Fibroblast of pulmonary artery (primary cell): ENCODE data around the gene LYZ.

Source experiments
- DNase-seq: peaks from one replicate; pipeline ENCODE4 v3.0.0-alpha.2; 2010; ENCODE audit warnings: low read depth
- H3K4me3 ChIP-seq: replicated peaks from 2 replicates; pipeline ENCODE4 v1.5.1; 2011; ENCODE audit warnings: low read depth, mild to moderate bottlenecking, control low read depth, low read length, moderate library complexity
- TF ChIP-seq, protein P1 (sequence below): IDR thresholded peaks from 2 replicates; pipeline ENCODE4 v1.5.1; 2011; ENCODE audit warnings: mild to moderate bottlenecking, control low read depth, low read length, inconsistent platforms; ENCODE audit errors: missing control alignments

LYZ gene

GRCh38 chr12:69339999-69340398 lies 8.2 kb upstream of the LYZ start:
- TF ChIP-seq, protein P1, sequence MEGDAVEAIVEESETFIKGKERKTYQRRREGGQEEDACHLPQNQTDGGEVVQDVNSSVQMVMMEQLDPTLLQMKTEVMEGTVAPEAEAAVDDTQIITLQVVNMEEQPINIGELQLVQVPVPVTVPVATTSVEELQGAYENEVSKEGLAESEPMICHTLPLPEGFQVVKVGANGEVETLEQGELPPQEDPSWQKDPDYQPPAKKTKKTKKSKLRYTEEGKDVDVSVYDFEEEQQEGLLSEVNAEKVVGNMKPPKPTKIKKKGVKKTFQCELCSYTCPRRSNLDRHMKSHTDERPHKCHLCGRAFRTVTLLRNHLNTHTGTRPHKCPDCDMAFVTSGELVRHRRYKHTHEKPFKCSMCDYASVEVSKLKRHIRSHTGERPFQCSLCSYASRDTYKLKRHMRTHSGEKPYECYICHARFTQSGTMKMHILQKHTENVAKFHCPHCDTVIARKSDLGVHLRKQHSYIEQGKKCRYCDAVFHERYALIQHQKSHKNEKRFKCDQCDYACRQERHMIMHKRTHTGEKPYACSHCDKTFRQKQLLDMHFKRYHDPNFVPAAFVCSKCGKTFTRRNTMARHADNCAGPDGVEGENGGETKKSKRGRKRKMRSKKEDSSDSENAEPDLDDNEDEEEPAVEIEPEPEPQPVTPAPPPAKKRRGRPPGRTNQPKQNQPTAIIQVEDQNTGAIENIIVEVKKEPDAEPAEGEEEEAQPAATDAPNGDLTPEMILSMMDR = no peak
- DNase-seq = no peak

DNA sequence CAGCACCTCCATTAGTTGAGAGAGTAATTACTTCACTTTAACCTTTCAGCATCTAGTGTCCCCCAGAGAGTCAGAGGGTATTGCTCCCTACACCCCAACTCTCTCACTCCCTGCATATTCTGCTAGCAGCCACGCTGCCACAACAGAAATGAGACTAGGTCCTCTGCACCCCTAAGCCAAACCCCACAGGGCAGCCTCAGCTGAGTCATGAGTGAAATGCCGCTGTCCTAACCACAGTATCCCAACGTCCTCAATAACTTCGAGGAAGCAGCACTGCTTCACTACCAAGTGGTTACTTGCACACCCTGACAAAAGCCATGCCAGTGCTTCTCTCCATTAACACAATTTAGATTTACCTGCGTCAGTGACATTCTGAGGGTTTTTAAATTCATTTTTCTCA lies 6.9 kb upstream of the LYZ start:
- no peak for DNase-seq
- TF ChIP-seq, protein P1 = no peak
- H3K4me3 ChIP-seq = no peak overlapping the region

More at GRCh38 chr12:69339999-69340398, 8.2 kb upstream of the LYZ start:
- H3K4me3 ChIP-seq = no peak overlapping the region

DNA sequence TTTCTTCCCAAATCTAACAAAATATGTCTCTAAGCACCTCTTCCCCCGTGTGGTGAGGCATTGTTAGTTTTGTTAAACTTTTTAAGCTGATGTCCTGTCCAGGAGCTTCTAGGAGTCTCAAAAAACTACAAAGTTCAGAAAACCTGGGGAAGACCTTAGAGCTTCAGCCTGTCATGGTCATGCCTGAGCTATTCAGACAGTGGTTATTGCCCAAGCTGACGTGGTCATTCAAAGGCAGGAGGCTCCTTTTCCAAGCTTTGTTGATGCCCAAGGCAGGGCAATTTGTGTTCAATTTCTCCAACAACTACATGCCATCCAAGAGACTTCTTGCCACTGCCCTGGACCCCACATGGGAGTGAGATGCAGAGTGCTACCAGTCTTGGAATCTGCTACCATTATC lies 5.8 kb upstream of the LYZ start:
- TF ChIP-seq, protein P1 = no peak
- H3K4me3 ChIP-seq = no peak overlapping the region
- no peak for DNase-seq

DNA sequence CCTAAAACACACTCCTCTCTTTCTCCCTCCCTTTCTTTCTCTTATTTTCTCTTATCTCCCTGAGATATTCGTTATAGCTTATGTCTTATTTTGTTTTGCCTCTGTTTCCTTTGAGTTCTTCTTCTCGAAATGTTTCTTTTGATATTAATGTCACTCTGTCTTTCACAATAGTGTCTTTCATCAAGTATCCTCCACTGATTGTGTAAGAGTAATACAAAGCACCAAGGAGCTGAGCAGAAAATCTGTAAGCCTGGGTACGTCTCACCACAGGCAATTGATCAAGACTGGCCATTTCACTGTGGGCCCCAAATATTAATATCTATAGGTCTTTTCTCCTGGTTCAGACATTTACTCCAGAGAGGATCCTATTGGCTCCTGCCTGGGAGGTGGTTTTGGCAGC lies 4.8 kb upstream of the LYZ start:
- no peak overlapping the region for H3K4me3 ChIP-seq
- no peak for DNase-seq
- TF ChIP-seq, protein P1 = no peak

- DNase-seq = no peak
- TF ChIP-seq, protein P1 = no peak
- no peak overlapping the region for H3K4me3 ChIP-seq
These were observed 4.1 kb upstream of the LYZ start for GRCh38 chr12:69343885-69344612.

GRCh38 chr12:69345077-69345476 lies 3.1 kb upstream of the LYZ start:
- no peak overlapping the region for H3K4me3 ChIP-seq
- TF ChIP-seq, protein P1 = no peak
- no peak for DNase-seq

DNA sequence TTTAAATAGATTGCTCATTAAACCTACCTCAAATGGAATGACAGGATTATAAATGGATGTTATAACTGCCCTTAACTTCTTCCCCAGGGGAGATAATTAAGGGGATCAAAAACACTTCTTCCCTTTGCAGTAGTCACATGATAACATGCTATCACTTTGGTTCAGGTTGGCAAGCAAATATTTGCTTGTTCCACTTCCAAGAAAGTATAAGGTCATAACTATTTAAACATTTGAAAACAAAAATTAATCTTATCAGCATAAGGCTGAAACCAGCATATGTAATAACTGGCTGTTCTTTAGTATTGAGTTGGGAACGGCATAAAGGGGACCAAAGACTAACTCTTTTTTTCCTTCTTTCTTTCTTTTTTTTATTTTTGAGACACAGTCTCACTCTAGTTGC lies 2.4 kb upstream of the LYZ start:
- DNase-seq = no peak
- TF ChIP-seq, protein P1 = no peak
- no peak overlapping the region for H3K4me3 ChIP-seq
